ENCODE results near the gene HES7.
A peak's percentile ranks its signal among the peaks of the same experiment; 100 is the strongest.

HES7 gene

DNA sequence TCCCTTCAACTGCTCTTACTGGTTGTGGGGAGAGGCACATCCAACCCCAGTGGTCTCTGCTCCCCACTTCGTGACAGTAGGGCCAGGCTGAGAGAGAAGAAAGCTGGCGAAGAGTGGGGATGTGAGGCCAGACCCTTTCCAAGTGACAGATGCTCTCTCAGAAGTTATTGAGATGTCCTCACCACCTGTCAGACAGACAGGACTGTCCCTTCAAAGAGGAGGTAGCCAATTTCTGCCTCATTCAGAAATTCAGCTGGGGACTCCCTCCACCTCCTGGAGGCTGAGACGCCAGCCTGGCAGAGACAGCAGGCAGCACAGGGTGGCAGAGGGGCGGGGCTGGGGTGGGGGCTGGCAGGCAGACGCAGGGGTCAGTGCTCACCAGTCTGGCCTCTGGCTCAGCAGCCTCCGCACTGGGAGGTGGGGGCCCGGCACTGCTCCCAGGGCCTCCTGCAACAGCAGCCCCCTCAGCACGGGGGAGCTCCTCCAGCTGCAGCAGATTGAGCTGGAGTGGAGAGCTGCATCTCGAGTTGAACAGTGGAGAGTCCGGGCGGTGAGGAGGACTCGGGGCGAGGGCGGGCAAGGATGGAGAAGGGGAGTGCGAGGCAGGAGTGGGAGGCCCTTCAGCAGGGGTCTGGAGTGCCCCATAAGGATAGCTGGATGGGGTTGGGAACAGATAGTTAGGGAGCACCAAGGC is 19.1 kb upstream of the HES7 start:
- DNase-seq (ENCODE audit: low spot score): no peak

- DNase-seq (ENCODE audit: low spot score): no peak
Observed at GRCh38 chr17:8142158-8142886, 18.4 kb upstream of the HES7 start.

GRCh38 chr17:8141741-8142140 is 17.8 kb upstream of the HES7 start:
- DNase-seq (ENCODE audit: low spot score): no peak

DNA sequence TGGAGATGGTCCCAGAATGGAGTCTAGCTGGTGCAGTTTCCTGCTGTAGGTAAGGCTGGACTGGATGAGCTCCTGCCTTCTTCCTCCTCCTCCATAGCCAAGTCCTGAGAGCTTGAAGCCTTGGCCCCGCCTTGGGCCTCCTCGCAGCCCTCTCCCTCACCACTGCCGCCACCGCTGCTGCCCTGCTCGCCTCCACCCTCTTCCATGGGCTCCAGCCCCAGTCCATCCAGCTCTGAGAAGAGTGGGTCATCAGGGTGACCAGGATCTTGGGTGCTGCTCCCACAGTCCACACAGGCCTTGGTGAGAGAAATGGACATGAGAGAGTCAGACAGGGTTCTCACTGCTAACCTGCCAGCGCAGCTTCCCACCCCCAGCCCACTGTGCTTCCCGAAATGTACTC is 17.1 kb upstream of the HES7 start:
- no peak for DNase-seq (ENCODE audit: low spot score)

DNA sequence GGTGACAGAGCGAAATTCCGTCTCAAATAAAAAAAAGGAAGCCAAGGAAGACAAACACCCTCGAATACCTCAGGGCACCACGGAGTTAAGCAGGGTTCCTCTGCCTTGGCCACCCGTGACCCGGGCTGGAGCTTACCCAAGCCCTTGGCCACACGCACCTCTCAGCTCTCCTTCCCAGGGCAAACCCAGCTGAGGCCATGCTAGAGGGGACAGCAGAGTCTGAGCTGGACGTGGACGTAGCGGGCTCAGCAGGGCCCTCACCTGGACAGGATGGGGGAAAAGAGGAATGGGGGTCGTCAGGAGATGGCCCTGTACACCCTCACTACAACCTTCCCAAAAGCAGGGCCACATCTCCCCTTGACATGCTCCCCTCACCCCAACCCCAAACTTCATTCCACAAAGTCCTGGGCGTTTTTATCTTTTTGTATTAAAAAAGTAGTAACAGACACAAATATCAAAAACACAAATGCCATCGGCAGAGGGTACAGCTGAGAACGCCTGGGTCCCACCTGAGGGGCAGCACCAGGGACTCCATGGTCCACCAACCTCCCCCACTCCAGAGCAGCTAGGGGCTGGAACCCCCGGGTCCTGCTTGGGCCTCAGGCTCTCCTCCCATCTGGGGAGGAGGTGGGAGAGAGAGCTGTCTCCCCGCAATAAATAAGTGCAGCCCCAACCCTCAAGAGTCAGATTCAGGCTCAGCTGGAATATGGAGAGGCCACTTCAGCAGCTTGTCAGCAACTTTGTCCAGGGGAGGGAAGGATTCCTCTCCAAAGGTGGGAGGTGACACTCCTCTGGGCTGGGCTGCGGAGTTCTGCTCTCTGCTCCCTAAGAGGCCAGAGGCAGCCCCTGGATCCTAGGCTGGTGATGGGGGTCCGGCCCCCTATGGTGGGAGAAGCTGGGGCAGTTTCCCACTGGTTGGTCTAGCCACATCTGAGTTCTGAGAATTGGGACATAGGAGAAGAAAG is 16.4 kb upstream of the HES7 start:
- no peak for DNase-seq (ENCODE audit: low spot score)

DNA sequence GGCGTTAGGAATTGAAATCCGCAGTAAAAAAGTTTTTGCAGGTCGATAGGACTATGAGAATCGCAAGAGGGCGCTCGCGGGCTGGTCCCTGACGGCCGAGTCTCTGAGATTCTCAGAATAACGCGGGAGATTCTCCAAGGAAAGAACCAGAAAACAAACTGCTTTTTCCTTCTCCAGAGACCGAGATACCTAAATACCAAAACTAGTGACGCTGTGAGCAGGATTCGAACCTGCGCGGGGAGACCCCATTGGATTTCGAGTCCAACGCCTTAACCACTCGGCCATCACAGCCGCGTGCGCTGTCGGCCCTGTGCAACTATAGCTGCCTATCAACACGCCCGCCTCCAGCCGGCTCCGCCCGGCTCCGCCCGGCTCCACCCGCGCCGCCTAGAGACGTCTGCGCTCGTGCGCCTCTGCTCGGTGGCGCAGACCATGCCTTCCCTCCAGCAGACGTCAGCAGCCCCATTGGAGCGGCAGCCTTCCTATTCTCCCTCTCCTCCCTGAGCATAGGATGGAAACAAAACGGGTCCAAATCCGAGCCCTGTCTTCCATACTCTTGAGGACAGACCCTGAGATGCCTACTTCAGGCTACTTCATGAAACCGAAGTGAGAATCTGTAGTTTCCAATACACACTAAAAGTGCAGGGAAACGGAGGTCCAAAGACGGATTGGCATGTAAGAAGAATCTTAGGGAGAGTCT is 14.9 kb upstream of the HES7 start:
- DNase-seq (ENCODE audit: low spot score): peak; percentile 96

DNA sequence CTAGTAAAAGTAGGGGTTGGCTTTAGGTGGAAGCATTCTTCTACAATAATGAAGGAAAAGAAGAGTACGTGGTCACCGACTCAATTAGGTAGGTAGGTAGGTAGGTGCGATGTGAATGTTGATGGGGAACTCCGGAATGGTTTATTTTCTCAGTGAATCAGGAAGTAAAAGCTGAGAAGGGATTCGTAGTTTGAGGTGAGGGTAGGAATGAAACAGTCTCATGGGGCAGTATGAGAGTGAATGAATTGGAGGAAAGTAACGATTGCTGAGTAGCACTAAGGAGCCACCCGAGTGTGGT is 14.4 kb upstream of the HES7 start:
- DNase-seq (ENCODE audit: low spot score): no peak

DNA sequence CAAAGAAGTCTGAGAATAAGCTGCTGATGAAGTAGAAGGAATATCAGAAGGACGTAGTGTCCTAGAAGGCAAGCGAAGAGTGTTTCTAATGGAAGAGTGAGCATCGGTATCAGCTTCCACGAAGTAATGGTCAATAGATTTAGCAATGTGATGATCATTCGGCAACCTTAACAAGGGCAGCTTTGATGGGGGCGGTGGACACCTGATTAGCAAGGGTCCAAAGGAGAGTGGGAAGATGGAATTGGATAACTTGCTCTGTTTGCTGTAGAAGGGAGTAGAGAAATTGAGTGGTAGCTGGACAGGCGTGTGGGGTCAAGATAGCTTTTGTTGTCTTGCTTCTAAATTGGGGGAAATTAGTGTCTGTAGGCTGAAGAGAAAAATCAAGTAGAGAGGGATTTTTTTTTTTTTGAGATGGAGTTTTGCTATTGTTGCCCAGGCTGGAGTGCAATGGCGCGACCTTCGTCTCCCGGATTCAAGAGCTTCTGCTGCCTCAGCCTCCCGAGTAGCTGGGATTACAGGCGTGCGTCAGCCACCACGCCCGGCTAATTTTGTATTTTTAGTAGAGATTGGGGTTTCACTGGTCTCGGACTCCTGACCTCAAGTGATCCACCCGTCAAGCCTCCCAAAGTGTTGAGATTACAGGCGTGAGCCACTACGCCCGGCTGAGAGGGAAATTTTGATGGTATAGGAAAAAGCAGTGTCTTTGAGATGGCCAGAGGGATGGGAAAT is 13.9 kb upstream of the HES7 start:
- DNase-seq (ENCODE audit: low spot score): no peak

- no peak for DNase-seq (ENCODE audit: low spot score)
Observed at GRCh38 chr17:8133941-8134340, 10.0 kb upstream of the HES7 start.

- no peak for DNase-seq (ENCODE audit: low spot score)
Observed at GRCh38 chr17:8133399-8133798, 9.5 kb upstream of the HES7 start.

GRCh38 chr17:8131844-8132441 is 8.0 kb upstream of the HES7 start:
- no peak for DNase-seq (ENCODE audit: low spot score)

DNA sequence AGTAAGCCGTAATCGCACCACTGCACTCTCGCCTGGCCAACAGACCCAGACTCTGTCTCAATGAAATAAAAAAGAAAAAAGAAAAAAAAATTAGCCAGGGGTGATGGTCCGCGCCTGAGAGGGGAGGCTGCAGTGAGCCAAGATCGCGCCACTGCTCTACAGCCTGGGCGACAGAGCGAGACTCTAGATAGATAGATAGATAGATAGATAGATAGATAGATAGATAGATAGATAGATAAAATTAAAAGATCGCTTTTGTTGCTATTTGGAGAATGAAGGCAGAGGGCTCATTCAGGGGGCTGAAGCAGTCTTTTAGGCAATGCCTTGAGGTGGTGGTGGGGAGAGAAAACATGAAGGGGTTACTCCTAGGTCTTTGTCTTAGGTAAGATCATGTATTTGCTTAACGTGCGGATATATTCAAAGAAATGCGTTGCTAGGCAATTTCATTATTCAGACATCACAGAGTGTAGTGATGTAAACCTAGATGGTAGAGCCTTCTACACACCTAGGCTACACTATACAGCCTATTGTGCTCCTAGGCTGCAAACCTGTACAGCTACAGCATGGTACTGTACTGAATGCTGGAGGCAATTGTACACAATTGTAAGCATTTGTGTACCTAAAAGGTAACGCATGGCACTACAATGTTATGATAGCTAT is 4.3 kb upstream of the HES7 start:
- DNase-seq (ENCODE audit: low spot score): no peak

DNA sequence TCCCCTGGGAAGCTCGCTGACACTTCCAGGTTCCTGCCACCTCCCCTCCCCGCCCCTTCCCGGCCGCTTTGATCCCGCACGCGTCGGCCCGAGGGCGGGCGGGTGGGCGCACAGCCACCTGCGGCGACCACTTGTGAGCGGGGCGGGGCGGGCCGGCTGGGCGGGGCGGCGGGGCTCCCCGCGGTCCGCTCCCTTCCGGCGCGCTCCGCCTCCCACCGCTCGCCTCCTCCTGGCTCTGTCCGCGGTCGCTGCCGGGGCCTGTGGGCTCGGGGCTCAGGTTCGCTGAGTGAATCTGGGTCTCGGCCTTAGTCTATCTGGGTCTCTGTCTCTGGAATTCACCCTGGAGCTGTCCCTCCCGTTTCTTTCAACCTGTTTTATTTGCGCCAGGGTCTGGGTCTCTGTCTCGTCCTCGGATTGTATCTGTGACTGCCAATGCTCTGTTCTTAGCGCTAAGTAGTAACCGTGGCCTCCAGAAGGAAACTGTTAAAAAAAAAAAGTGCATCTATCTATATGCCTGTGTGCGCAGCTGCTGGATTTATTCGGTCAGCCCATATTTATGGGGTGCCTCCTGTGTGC is 2.7 kb upstream of the HES7 start:
- peak; percentile 33 for DNase-seq (ENCODE audit: low spot score)

GRCh38 chr17:8125947-8126490 is 2.1 kb upstream of the HES7 start:
- no peak for DNase-seq (ENCODE audit: low spot score)

GRCh38 chr17:8125154-8125946 is 1.4 kb upstream of the HES7 start:
- peak; percentile 86 for DNase-seq (ENCODE audit: low spot score)

GRCh38 chr17:8124350-8125153 is 646 bp upstream of the HES7 start:
- no peak for DNase-seq (ENCODE audit: low spot score)

GRCh38 chr17:8122924-8123694 is 797 bp downstream of the HES7 start:
- DNase-seq (ENCODE audit: low spot score): no peak
